HFFc6 (cell line): Measurements from ENCODE around the gene SLA2. TPM values are rescaled to one million over a fixed set of nuclear protein-coding genes. Genes with fewer than 3 reads are reported as not detected.
A peak's percentile ranks its signal among the peaks of the same experiment; 100 is the strongest.
"Not testable (repeated sequence)": the region's sequence is repeated elsewhere in the genome, so short reads cannot be mapped to it uniquely, and the experiment has no call there.

ENCODE experiments used
- DNase-seq: peaks from one replicate; pipeline ENCODE4 v3.0.0-alpha.2; 2018
- H3K27ac Mint-ChIP-seq: 2 replicates; pipeline ENCODE4 v1.8.0; 2020; ENCODE audit warnings: mild to moderate bottlenecking, mixed read lengths
- H3K27me3 Mint-ChIP-seq: 2 replicates; pipeline ENCODE4 v1.8.0; 2021; ENCODE audit warnings: mild to moderate bottlenecking, moderate library complexity, mixed read lengths; ENCODE audit not compliant: insufficient read depth
- H3K36me3 Mint-ChIP-seq: 2 replicates; pipeline ENCODE4 v1.8.0; 2021; ENCODE audit warnings: low read depth, mixed read lengths
- H3K4me1 Mint-ChIP-seq: 2 replicates; pipeline ENCODE4 v1.8.0; 2020; ENCODE audit warnings: low read depth, mixed read lengths
- H3K4me3 Mint-ChIP-seq: 2 replicates; pipeline ENCODE4 v1.8.0; 2020; ENCODE audit warnings: mild to moderate bottlenecking, moderate library complexity, mixed read lengths
- H3K9me3 Mint-ChIP-seq: 2 replicates; pipeline ENCODE4 v1.8.0; 2020; ENCODE audit warnings: mild to moderate bottlenecking, mixed read lengths
- CTCF ChIP-seq: fragments of 200-600 bp; sonication (generic); IDR thresholded peaks from 2 replicates; pipeline ENCODE4 v1.5.0; 2021; ENCODE audit warnings: antibody characterized with exemption, mild to moderate bottlenecking
- total RNA-seq, 6 experiments: library from RNA; stranded (reverse); fragmentation: NEBNext Ultra II Directional; extraction: Animal tissue kit (Norgen Biotek cat#: 25700); gene quantifications; 2 replicates in 1 of 6; 3 replicates in 5 of 6; pipeline ENCODE4 v1.2.3, GENCODE V29; 2021

Gene SLA2
- total RNA-seq, 6 experiments from 2014 or later, result not detected

DNA sequence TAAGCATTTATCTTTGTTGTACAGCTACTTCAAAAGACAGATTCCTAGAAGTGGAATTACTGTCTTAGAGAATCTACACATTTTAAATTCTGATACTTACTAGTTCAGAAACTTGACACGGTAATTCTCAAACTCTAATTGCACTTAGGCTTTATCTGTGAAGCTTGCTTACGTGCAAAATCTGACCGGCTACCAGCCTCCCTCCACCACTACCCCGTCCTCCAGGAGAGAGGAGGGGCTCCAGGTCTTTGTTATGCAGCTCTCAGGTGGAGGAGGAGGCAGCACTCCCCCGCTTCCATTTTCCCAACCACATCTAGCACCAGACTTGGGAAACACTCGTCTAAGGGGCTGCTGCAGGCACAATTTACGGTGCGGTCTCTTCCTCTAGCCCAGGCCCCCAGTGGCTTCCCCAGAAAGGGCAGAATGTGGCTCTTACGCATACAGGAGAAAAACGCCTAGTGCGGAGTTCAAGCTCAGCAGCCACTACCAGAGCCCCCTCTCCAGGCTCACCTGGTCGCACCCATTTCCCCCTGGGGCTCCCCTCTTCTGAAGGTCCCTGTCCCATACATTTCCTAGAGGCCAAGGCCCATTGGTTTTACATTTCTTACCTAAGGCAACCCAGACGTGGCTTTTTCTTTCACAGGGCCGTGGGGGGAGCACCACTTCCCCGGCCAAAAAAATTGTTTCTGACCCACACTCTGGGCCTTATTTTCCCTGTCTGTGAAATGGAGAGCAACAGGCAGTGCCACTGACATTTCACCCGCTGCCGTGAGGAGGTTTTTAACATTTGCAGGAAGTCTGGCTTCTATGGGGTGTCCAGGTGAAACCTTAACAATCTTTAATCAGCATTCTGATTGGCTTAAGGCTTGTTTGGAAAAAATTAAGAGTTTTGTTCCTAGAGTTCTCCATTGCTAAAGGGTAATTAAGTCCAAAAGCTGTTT lies 74.2 kb downstream of the SLA2 start:
- TF ChIP-seq CTCF, result no peak
- H3K36me3 Mint-ChIP-seq, result no peaks in the 10 kb centered on the region
- no peaks in the 10 kb centered on the region for H3K9me3 Mint-ChIP-seq
- H3K27me3 Mint-ChIP-seq, result peaks cover 6% of the 10 kb centered on the region
- no peak for DNase-seq
- H3K4me3 Mint-ChIP-seq, result peak overlapping the region; percentile 80; the same call in 1 of the 2 replicates
- peak overlapping the region; percentile 83 for H3K27ac Mint-ChIP-seq
- peaks cover 35% of the 10 kb centered on the region for H3K4me1 Mint-ChIP-seq

GRCh38 chr20:36569847-36570429 lies 76.1 kb downstream of the SLA2 start:
- H3K27ac Mint-ChIP-seq, result peak overlapping the region; percentile 13; the same call in 1 of the 2 replicates
- no peak for TF ChIP-seq CTCF
- peak; percentile 61 for DNase-seq
- H3K4me3 Mint-ChIP-seq, result no peak overlapping the region
- peaks cover 5% of the 10 kb centered on the region; the same call in 1 of the 2 replicates for H3K9me3 Mint-ChIP-seq
- H3K4me1 Mint-ChIP-seq, result peaks cover 25% of the 10 kb centered on the region
- H3K27me3 Mint-ChIP-seq, result peaks cover 7% of the 10 kb centered on the region
- H3K36me3 Mint-ChIP-seq, result no peaks in the 10 kb centered on the region

DNA sequence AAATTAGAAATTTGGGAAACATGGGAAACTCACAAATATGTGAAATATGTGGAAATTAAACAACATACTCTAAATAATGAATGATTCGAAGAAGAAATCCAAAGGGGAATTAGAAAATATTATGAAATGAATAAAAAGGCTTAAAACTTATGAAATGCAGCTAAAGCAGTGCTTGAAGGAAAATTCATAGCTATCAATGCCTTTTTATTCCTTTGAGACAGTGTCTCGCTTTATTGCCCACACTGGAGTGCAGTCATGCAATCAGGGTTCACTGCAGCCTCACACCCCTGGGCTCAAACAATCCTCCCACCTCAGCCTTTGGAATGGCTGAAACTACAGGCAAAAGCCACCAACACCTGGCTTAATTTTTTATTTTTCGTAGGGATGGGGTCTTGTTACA lies 80.5 kb downstream of the SLA2 start:
- Mint-ChIP-seq H3K4me1 (peaks cover 10% of the 10 kb centered on the region; the same call in 1 of the 2 replicates), H3K36me3 (no peaks in the 10 kb centered on the region), H3K9me3 (peaks cover 8% of the 10 kb centered on the region; the same call in 1 of the 2 replicates), H3K27ac (no peak overlapping the region), H3K4me3 (no peak overlapping the region), H3K27me3 (peaks cover 9% of the 10 kb centered on the region)
- no peak for DNase-seq
- TF ChIP-seq CTCF, result no peak

GRCh38 chr20:36564726-36565121 lies 81.3 kb downstream of the SLA2 start:
- H3K27ac Mint-ChIP-seq, H3K36me3 Mint-ChIP-seq, H3K9me3 Mint-ChIP-seq, H3K4me1 Mint-ChIP-seq, DNase-seq, H3K27me3 Mint-ChIP-seq, H3K4me3 Mint-ChIP-seq: not testable (repeated sequence)

DNA sequence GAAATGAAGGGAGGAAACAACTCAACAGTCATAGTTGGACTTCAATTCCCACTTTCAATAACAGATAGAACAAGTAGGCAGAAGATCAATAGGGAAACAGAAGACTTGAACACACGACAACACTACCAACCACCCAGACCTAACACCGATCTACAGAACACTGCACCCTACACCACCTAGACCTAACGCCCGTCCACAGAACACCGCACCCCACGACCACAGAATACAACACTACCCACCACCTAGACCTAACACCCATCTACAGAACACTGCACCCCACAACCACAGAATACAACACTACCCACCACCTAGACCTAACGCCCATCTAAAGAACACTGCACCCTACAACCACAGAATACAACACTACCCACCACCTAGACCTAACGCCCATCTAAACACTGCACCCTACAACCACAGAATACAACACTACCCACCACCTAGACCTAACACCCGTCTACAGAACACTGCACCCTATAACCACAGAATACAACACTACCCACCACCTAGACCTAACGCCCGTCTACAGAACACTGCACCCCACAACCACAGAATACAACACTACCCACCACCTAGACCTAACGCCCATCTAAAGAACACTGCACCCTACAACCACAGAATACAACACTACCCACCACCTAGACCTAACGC lies 81.8 kb downstream of the SLA2 start:
- not testable (repeated sequence) for H3K27ac Mint-ChIP-seq, H3K9me3 Mint-ChIP-seq, DNase-seq

GRCh38 chr20:36563374-36563773 lies 82.6 kb downstream of the SLA2 start:
- no peak for TF ChIP-seq CTCF
- H3K27me3 Mint-ChIP-seq, result peaks cover 10% of the 10 kb centered on the region
- no peak overlapping the region for H3K4me3 Mint-ChIP-seq
- no peaks in the 10 kb centered on the region for H3K36me3 Mint-ChIP-seq
- no peak overlapping the region for H3K27ac Mint-ChIP-seq
- no peaks in the 10 kb centered on the region for H3K4me1 Mint-ChIP-seq
- H3K9me3 Mint-ChIP-seq, result peaks cover 8% of the 10 kb centered on the region; the same call in 1 of the 2 replicates
- DNase-seq, result no peak

More for the DNA sequence above, 81.8 kb downstream of the SLA2 start:
- not testable (repeated sequence) for H3K27me3 Mint-ChIP-seq, H3K4me3 Mint-ChIP-seq, H3K4me1 Mint-ChIP-seq, H3K36me3 Mint-ChIP-seq
